Activated CD8-positive, alpha-beta memory T cell treated with anti-CD3 and anti-CD28 coated beads for 1 hour (primary cell): ENCODE results near the gene TMEM59L.
"Not testable (repeated sequence)": the region's sequence is repeated elsewhere in the genome, so short reads cannot be mapped to it uniquely, and the experiment has no call there.

Experiments
- DNase-seq, 2 donors: peaks; one replicate each; pipeline ENCODE4 v3.0.0-alpha.2; 2020; ENCODE audit warnings: low read depth in 1 of 2; ENCODE audit errors: extremely low read depth in 1 of 2

TMEM59L gene

GRCh38 chr19:18612772-18613588 is at the start of gene TMEM59L:
TMEM59L (plus strand) TSS chr19:18612870; CDS start chr19:18612959, 89 bp downstream.
- no peak for DNase-seq

DNA sequence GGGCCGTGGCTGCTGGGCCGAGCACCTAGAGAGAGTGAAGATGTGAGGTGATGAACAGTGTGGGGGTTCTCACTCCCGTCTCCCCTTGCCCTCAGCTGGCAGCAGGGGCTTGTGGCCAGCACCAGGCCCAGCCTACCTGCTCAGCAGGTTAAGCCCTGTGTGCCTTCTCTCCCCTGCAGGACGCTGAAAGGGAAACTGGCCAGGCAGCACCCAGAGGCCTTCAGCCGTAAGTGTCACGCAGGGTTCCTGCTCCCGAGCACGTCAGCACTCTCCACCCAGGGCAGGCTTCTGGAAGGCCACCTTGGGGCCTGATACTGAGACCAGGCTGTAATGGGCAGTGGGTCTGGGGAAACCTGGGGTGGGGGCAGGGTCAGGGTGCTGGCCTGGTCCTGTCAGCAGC is 45.7 kb upstream of the TMEM59L start:
- no peak for DNase-seq

GRCh38 chr19:18568367-18568766 is 44.3 kb upstream of the TMEM59L start:
- DNase-seq, result no peak

- peak; percentile 94 to 99 for DNase-seq
Measured at GRCh38 chr19:18571564-18572344, 40.9 kb upstream of the TMEM59L start, which contains the start of gene UBA52. UBA52 (plus strand) TSS chr19:18571857; CDS start chr19:18573301, 1,444 bp downstream.

- no peak for DNase-seq
Measured at GRCh38 chr19:18574691-18575291, 37.9 kb upstream of the TMEM59L start.

GRCh38 chr19:18576383-18576782 is 36.3 kb upstream of the TMEM59L start:
- DNase-seq, result no peak

DNA sequence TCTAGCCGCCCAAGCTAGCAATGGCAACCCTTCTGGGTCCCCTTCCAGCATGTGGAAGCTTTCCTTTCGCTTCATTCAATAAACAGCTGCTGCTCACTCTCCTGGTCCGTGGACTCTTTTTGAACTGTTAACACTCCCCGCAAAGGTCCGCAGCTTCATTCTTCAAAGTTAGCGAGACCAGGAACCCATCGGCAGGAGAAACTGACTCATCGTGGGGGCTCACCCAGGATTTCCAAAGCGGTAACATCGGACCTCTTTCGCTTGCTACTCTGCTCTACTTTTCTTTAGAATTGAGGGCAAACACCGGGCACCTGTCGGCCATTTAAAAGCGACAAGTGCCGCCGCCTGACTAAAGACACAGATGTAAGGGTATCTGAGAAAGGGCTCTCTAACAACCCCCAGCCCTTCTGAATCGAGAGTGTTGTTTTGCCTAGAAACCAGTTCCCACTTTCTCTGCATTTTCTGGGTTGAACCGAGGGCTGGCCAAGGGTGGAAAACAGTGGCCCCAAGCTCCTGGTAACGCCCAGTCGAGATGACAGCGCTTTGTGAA is 35.2 kb upstream of the TMEM59L start:
- DNase-seq, result no peak

DNA sequence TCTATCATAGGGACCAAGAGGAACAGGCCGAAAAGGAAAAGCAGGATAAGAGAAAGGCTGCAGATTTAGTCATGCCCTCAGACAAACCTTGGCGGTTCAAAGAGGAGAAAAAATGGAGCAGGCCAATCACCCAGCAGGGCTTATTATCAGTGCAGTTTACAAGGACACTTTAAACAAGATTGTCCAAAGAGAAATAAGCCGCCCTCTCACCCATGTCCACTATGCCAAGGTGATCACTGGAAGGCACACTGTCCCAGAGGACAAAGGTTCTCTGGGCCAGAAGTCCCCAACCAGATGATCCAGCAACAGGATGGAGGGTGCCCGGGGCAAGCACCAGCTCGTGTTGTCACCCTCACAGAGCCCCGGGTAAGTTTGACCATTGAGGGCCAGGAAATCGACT is 32.4 kb upstream of the TMEM59L start:
- no peak for DNase-seq

DNA sequence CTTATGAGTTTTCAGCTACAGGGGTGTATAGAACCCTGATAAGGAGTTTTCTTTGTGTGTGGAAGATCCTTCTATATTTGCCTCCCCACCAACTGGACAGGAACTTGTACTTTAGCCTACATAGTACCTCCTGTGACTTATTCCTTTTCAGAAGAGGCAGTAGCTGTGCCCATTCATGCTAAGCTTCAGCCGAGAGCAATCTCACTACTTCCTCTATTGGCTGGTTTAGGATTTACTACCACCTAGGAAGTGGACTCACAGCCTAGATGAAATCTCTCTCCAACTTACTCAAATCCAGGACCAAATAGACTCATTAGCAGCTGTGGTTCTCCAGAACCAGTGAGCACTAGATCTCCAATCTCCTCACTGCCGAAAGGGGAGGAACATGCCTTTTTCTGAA is 26.4 kb upstream of the TMEM59L start:
- DNase-seq, result no peak

DNA sequence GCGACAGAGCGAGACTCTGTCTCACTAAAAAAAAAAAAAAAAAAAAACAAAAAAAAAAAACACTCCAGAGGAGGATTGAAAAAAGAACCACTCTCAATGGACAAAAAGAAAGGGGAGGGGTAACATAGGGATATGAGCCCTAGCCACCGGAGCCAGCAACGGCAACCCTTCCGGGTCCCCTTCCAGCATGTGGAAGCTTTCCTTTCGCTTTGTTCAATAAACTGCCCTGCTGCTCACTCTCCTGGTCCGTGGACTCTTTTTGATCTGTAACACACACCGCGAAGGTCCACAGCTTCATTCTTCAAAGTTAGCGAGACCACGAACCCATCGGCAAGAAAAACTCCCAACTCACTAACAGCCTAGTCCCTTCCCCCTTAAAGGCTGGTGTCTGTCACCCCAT is 25.1 kb upstream of the TMEM59L start:
- DNase-seq, result no peak

GRCh38 chr19:18587962-18588610 is 24.6 kb upstream of the TMEM59L start:
- no peak for DNase-seq

GRCh38 chr19:18588611-18589379 is 23.9 kb upstream of the TMEM59L start, which contains the start of gene REX1BD:
REX1BD (plus strand) TSS chr19:18588798; CDS start chr19:18588802, 4 bp downstream.
- DNase-seq, result peak; percentile 53 to 78

DNA sequence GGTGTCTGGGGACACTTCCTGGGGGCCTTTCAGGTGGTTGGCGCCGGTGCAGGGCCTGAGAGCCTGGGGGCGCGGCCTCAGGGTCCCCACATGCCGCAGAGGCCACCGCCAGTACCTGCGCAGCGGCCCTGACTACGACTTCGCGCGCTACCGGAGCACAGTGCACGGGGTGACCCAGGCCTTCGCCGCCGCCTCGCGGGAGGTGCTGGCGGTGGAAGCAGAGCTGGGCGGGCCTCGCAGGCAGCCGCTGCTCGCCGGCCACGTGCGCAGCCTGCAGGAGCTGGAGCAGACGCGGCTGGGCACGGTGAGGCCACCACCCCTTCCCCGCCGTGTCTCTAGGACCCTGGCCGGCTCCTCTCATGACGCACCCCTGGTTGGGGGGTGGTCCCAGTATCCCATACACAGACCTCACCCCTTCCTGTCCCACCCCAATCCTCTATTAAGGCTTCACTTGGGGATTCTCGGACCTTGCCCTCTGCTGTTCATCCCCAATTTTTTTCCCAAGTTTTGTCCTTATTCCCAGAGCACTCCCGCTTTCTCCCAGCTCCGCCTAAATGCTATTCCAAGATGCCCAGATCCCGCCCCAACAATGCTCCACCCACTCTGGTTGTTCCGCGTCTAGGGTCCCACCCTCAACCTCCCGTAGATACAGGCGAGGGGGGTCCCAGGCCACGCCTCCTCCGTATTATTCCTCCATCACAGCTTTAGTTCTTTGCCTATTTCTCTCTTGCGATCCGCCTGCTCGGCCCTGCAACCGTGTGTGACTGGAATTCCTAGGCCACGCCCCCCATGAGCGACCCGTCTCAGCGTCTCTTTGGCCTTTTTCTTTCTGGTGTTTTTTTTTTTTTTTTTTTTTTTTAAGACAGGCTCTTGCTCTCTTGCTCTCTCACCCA is 23.0 kb upstream of the TMEM59L start:
- peak; percentile 28 to 59 for DNase-seq

DNA sequence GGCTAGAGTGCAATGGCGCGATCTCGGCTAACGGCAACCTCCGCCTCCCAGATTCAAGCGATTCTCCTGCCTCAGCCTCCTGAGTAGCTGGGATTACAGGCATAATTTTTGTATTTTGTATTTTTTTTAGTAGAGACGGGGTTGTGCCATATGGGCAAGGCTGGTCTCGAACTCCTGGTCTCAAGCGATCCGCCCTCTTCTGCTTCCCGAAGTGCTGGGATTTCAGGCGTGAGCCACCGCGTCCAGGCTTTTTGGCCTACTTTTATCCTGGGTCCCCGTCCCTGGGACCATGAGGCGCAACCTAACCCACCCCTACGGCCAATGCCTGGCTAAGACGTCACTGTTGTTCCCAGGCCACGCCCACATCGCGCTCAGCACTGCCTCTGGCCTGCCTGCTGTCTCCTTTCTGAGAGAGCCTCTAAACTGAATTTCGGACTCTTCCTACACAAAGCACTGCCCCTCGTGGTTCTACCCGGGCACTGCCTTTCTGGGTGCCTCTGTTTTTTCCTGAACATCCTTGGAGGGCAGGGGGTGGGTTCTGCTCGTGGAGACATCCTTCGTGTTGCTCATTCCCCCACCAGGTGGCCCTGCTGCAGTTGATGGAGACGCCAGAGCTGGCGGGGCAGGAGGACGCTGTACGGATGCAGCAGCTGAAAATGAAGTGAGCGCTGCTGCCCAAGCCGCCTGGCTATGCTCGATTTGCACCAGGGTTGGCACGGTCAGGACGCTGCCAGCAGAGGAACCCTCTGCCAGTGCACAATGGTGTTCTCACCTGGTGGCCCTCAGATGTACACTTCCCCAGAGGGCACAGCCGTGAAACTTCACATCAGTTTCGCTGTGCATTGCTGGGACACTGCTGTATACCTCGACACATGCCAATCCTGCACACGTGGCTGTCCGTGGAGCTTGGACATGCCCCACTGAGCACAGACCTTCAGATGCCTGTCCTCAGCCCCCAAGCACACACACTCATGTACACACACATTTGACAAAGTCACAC is 22.1 kb upstream of the TMEM59L start:
- no peak for DNase-seq

- DNase-seq, result no peak
Measured at GRCh38 chr19:18591735-18592385, 20.8 kb upstream of the TMEM59L start.

GRCh38 chr19:18592732-18593131 is 19.9 kb upstream of the TMEM59L start:
- not testable (repeated sequence) for DNase-seq
